H9 (cell line): ENCODE data around the gene LTA4H. TPM values are rescaled to one million over a fixed set of nuclear protein-coding genes. Genes with fewer than 3 reads are reported as not detected.

Experiments
- DNase-seq: peaks from one replicate; pipeline ENCODE4 v3.0.0-alpha.2; 2017
- H2AFZ ChIP-seq: one replicate; pipeline ENCODE4 v1.6.1; 2013; ENCODE audit warnings: mild to moderate bottlenecking, low read length, control low read depth, moderate library complexity
- H2AK5ac ChIP-seq: 2 replicates; pipeline ENCODE4 v1.6.1; 2013; ENCODE audit warnings: low read length, control low read depth, mixed read lengths; ENCODE audit not compliant: insufficient read length
- H2BK120ac ChIP-seq: one replicate; pipeline ENCODE4 v1.6.1; 2013; ENCODE audit warnings: low read depth, mild to moderate bottlenecking, low read length, control low read depth, inconsistent platforms; ENCODE audit not compliant: poor library complexity, severe bottlenecking
- H2BK12ac ChIP-seq: 2 replicates; pipeline ENCODE4 v1.6.1; 2013; ENCODE audit warnings: low read length, control low read depth, mixed read lengths, low read depth; ENCODE audit not compliant: insufficient read length
- H2BK15ac ChIP-seq: 2 replicates; pipeline ENCODE4 v1.6.1; 2013; ENCODE audit warnings: low read depth, low read length, control low read depth
- H2BK20ac ChIP-seq: one replicate; pipeline ENCODE4 v1.6.1; 2013; ENCODE audit warnings: low read depth, mild to moderate bottlenecking, low read length, control low read depth, inconsistent platforms; ENCODE audit not compliant: poor library complexity, severe bottlenecking
- H2BK5ac ChIP-seq: 2 replicates; pipeline ENCODE4 v1.6.1; 2013; ENCODE audit warnings: low read length, control low read depth, mixed read lengths; ENCODE audit not compliant: insufficient read length
- H3K14ac ChIP-seq: 2 replicates; pipeline ENCODE4 v1.6.1; 2013; ENCODE audit warnings: low read length, control low read depth; ENCODE audit not compliant: insufficient read depth
- H3K18ac ChIP-seq: 2 replicates; pipeline ENCODE4 v1.6.1; 2013; ENCODE audit warnings: low read depth, mild to moderate bottlenecking, mixed read lengths, low read length, control low read depth; ENCODE audit not compliant: insufficient read length
- H3K23ac ChIP-seq: 2 replicates; pipeline ENCODE4 v1.6.1; 2013; ENCODE audit warnings: low read length, control low read depth, mixed read lengths, low read depth; ENCODE audit not compliant: insufficient read length
- H3K23me2 ChIP-seq: 2 replicates; pipeline ENCODE4 v1.6.1; 2013; ENCODE audit warnings: low read depth, mild to moderate bottlenecking, mixed read lengths, low read length, control low read depth; ENCODE audit not compliant: insufficient read length, poor library complexity, severe bottlenecking
- H3K27ac ChIP-seq: 2 replicates; pipeline ENCODE4 v1.5.1; 2013; ENCODE audit warnings: low read length, control low read depth, mixed read lengths, low read depth; ENCODE audit not compliant: insufficient read length
- H3K27me3 ChIP-seq: 2 replicates; pipeline ENCODE4 v1.6.1; 2013; ENCODE audit warnings: low read length, control low read depth, inconsistent platforms; ENCODE audit not compliant: insufficient read depth
- H3K4ac ChIP-seq: 2 replicates; pipeline ENCODE4 v1.6.1; 2013; ENCODE audit warnings: low read depth, mild to moderate bottlenecking, control low read depth, inconsistent platforms, low read length, moderate library complexity
- H3K4me1 ChIP-seq: 2 replicates; pipeline ENCODE4 v1.6.1; 2013; ENCODE audit warnings: low read length, control low read depth, inconsistent platforms; ENCODE audit not compliant: insufficient read depth
- H3K4me2 ChIP-seq: 2 replicates; pipeline ENCODE4 v1.6.1; 2013; ENCODE audit warnings: low read length, control low read depth, mixed read lengths; ENCODE audit not compliant: insufficient read length, insufficient read depth
- H3K56ac ChIP-seq: 2 replicates; pipeline ENCODE4 v1.6.1; 2013; ENCODE audit warnings: low read depth, mild to moderate bottlenecking, mixed read lengths, low read length, control low read depth; ENCODE audit not compliant: insufficient read length
- H3K79me1 ChIP-seq: 2 replicates; pipeline ENCODE4 v1.6.1; 2013; ENCODE audit warnings: low read depth, mild to moderate bottlenecking, moderate library complexity, low read length, control low read depth, inconsistent platforms; ENCODE audit not compliant: insufficient read depth, poor library complexity, severe bottlenecking
- H3K79me2 ChIP-seq: 2 replicates; pipeline ENCODE4 v1.6.1; 2013; ENCODE audit warnings: low read length, control low read depth, inconsistent platforms; ENCODE audit not compliant: insufficient read depth
- H3K9ac ChIP-seq: 2 replicates; pipeline ENCODE4 v1.6.1; 2013; ENCODE audit warnings: low read length, control low read depth, mixed read lengths; ENCODE audit not compliant: insufficient read length; ENCODE audit errors: extremely low read depth
- H3K9me3 ChIP-seq: one replicate; pipeline ENCODE4 v1.6.1; 2013; ENCODE audit warnings: low read depth, low read length, inconsistent platforms; ENCODE audit not compliant: control insufficient read depth
- H3T11ph ChIP-seq: one replicate; pipeline ENCODE4 v1.6.1; 2013; ENCODE audit warnings: mild to moderate bottlenecking, low read length, control low read depth, inconsistent platforms
- H4K20me1 ChIP-seq: one replicate; pipeline ENCODE4 v1.6.1; 2013; ENCODE audit not compliant: control insufficient read depth, insufficient read length, insufficient read depth
- H4K5ac ChIP-seq: 2 replicates; pipeline ENCODE4 v1.6.1; 2013; ENCODE audit warnings: low read depth, mild to moderate bottlenecking, mixed read lengths, low read length, control low read depth; ENCODE audit not compliant: insufficient read length
- H4K8ac ChIP-seq: replicated peaks from 2 replicates; pipeline ENCODE4 v1.6.1; 2013; ENCODE audit warnings: low read length, control low read depth, mixed read lengths, low read depth; ENCODE audit not compliant: insufficient read length
- H4K91ac ChIP-seq: 2 replicates; pipeline ENCODE4 v1.6.1; 2013; ENCODE audit warnings: low read depth, mild to moderate bottlenecking, moderate library complexity, mixed read lengths, low read length, control low read depth; ENCODE audit not compliant: insufficient read length
- H3K27ac Mint-ChIP-seq, 3 experiments: 2 replicates in 2 of 3; 3 replicates in 1 of 3; pipeline ENCODE4 v1.8.0; 2020 to 2021; ENCODE audit warnings: mixed read lengths in 3 of 3, mild to moderate bottlenecking in 1 of 3, moderate library complexity in 1 of 3
- H3K27me3 Mint-ChIP-seq: 2 replicates; pipeline ENCODE4 v1.8.0; 2021; ENCODE audit warnings: low read depth, mild to moderate bottlenecking, moderate library complexity, mixed read lengths
- H3K36me3 Mint-ChIP-seq, 3 experiments: 2 replicates in 2 of 3; 3 replicates in 1 of 3; pipeline ENCODE4 v1.8.0; 2020 to 2021; ENCODE audit warnings: low read depth in 3 of 3, mixed read lengths in 3 of 3; ENCODE audit not compliant: insufficient read depth in 1 of 3
- H3K4me1 Mint-ChIP-seq, 2 experiments: 2 replicates each; pipeline ENCODE4 v1.8.0; 2020; ENCODE audit warnings: mixed read lengths in 2 of 2
- H3K4me3 Mint-ChIP-seq, 2 experiments: 2 replicates in 1 of 2; 3 replicates in 1 of 2; pipeline ENCODE4 v1.8.0; 2020 to 2021; ENCODE audit warnings: mild to moderate bottlenecking in 2 of 2, mixed read lengths in 2 of 2, moderate library complexity in 1 of 2
- H3K9me3 Mint-ChIP-seq, 2 experiments: 2 replicates in 1 of 2; 3 replicates in 1 of 2; pipeline ENCODE4 v1.8.0; 2020; ENCODE audit warnings: mild to moderate bottlenecking in 2 of 2, mixed read lengths in 2 of 2, moderate library complexity in 1 of 2
- WGBS: extraction: QIAGEN DNeasy Blood & Tissue Kit; methylation state at CpG from one replicate; pipeline ENCODE4 v1.1.7; 2013; ENCODE audit warnings: missing lambda C conversion rate, low lambda C conversion rate, mixed read lengths; ENCODE audit not compliant: insufficient read length; ENCODE audit errors: extremely low coverage; 5-methylcytosine and 5-hydroxymethylcytosine counted together
- total RNA-seq: library from RNA; stranded (reverse); gene quantifications from 2 replicates; pipeline ENCODE4 v1.2.1, GENCODE V29; 2021
- TF ChIP-seq, protein P1 (sequence below): fragments of 200-600 bp; sonication (generic); conservative IDR thresholded peaks from 3 replicates; pipeline ENCODE4 v1.8.0; 2021; ENCODE audit warnings: antibody characterized with exemption, mild to moderate bottlenecking

The LTA4H gene
- total RNA-seq, 1 experiment from 2014 or later = 144 TPM

DNA sequence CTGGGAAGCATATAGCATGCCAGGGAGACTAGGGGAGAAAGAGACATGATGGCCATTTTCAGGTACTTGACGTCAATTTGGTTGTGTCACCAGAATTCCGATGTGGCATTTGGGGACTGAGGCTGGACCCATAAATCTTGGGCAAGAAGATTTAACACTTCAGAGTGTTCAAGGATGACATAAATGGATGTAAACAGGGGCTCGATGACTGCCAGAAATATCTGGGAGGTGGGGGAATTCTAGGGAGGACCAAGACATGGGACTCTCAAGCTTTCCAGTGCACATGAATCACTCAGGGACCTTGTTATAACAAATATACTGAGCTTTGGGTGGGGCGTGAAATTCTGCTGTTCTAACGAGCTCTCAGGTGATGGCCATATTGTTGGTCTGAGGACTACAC is 57.0 kb downstream of the LTA4H start:
- no peak overlapping the region for H3T11ph ChIP-seq
- H2BK12ac ChIP-seq = no peak overlapping the region
- Mint-ChIP-seq H3K27ac (no peak overlapping the region), H3K9me3 (no peaks in the 10 kb centered on the region), H3K36me3 (no peaks in the 10 kb centered on the region; a peak in 1 of 7 replicates), H3K4me3 (no peak overlapping the region), H3K27me3 (no peaks in the 10 kb centered on the region; the same call in none of the 2 replicates), H3K4me1 (peaks cover 9 to 15% of the 10 kb centered on the region in 2 experiments)
- no peak overlapping the region for H2AK5ac ChIP-seq
- no peaks in the 10 kb centered on the region for H3K9me3 ChIP-seq
- DNase-seq = no peak
- H3K23me2 ChIP-seq = no peaks in the 10 kb centered on the region
- no peaks in the 10 kb centered on the region for H3K27me3 ChIP-seq
- no peak overlapping the region for H2BK120ac ChIP-seq
- no peak overlapping the region for H3K56ac ChIP-seq
- TF ChIP-seq, protein P1, sequence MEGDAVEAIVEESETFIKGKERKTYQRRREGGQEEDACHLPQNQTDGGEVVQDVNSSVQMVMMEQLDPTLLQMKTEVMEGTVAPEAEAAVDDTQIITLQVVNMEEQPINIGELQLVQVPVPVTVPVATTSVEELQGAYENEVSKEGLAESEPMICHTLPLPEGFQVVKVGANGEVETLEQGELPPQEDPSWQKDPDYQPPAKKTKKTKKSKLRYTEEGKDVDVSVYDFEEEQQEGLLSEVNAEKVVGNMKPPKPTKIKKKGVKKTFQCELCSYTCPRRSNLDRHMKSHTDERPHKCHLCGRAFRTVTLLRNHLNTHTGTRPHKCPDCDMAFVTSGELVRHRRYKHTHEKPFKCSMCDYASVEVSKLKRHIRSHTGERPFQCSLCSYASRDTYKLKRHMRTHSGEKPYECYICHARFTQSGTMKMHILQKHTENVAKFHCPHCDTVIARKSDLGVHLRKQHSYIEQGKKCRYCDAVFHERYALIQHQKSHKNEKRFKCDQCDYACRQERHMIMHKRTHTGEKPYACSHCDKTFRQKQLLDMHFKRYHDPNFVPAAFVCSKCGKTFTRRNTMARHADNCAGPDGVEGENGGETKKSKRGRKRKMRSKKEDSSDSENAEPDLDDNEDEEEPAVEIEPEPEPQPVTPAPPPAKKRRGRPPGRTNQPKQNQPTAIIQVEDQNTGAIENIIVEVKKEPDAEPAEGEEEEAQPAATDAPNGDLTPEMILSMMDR = no peak
- H2BK20ac ChIP-seq = no peak overlapping the region
- no peaks in the 10 kb centered on the region for H3K79me2 ChIP-seq
- no peak overlapping the region for H3K18ac ChIP-seq
- WGBS = no CpG with 5 or more reads among the region's 5 CpGs
- no peak overlapping the region for H3K4me2 ChIP-seq
- no peak overlapping the region for H2BK15ac ChIP-seq
- H3K79me1 ChIP-seq = no peaks in the 10 kb centered on the region
- no peak overlapping the region for H3K23ac ChIP-seq
- H4K91ac ChIP-seq = no peak overlapping the region
- no peak overlapping the region for H2BK5ac ChIP-seq
- no peak overlapping the region for H3K14ac ChIP-seq
- H4K8ac ChIP-seq = no peak overlapping the region
- no peak overlapping the region for H2AFZ ChIP-seq
- H4K5ac ChIP-seq = no peak overlapping the region
- H3K4me1 ChIP-seq = peaks cover 2% of the 10 kb centered on the region; the same call in 1 of the 2 replicates
- H4K20me1 ChIP-seq = no peaks in the 10 kb centered on the region
- H3K4ac ChIP-seq = no peak overlapping the region
- H3K27ac ChIP-seq = no peak overlapping the region
- H3K9ac ChIP-seq = no peak overlapping the region
